Ishikawa (cell line): ENCODE data around the gene FBXO40.

Source experiments
- CEBPB ChIP-seq: IDR thresholded peaks from 2 replicates; pipeline ENCODE4 v1.6.1; 2012
- CREB1 ChIP-seq: IDR thresholded peaks from 2 replicates; pipeline ENCODE4 v1.6.1; 2012; ENCODE audit warnings: low read depth
- EP300 ChIP-seq: IDR thresholded peaks from 2 replicates; pipeline ENCODE4 v1.6.1; 2012; ENCODE audit warnings: borderline replicate concordance
- MAX ChIP-seq: IDR thresholded peaks from 2 replicates; pipeline ENCODE4 v1.6.1; 2012
- NFIC ChIP-seq: IDR thresholded peaks from 2 replicates; pipeline ENCODE4 v1.6.1; 2012
- RAD21 ChIP-seq: IDR thresholded peaks from 2 replicates; pipeline ENCODE4 v1.6.1; 2012; ENCODE audit warnings: low read depth
- REST ChIP-seq: IDR thresholded peaks from 2 replicates; pipeline ENCODE4 v1.6.1; 2012; ENCODE audit warnings: low read depth, mild to moderate bottlenecking
- TAF1 ChIP-seq: IDR thresholded peaks from 2 replicates; pipeline ENCODE4 v1.6.1; 2012; ENCODE audit warnings: low read depth, mild to moderate bottlenecking
- TCF12 ChIP-seq: IDR thresholded peaks from 2 replicates; pipeline ENCODE4 v1.6.1; 2012; ENCODE audit warnings: low read depth
- TEAD4 ChIP-seq: IDR thresholded peaks from 2 replicates; pipeline ENCODE4 v1.6.1; 2012
- USF1 ChIP-seq: IDR thresholded peaks from 2 replicates; pipeline ENCODE4 v1.6.1; 2012
- YY1 ChIP-seq: IDR thresholded peaks from 2 replicates; pipeline ENCODE4 v1.6.1; 2012; ENCODE audit warnings: low read depth
- ZBTB7A ChIP-seq: IDR thresholded peaks from 2 replicates; pipeline ENCODE4 v1.6.1; 2012; ENCODE audit warnings: low read depth

GRCh38 chr3:121601212-121601812 lies 8.1 kb downstream of the FBXO40 start:
- TF ChIP-seq USF1 (no peak), EP300 (no peak), ZBTB7A (no peak), CEBPB (no peak), RAD21 (no peak), TAF1 (no peak), YY1 (no peak), NFIC (no peak), REST (no peak), CREB1 (no peak), MAX (no peak), TEAD4 (no peak), TCF12 (no peak)
